HepG2 (cell line): ENCODE results near the gene RPL34. TPM values are rescaled to one million over a fixed set of nuclear protein-coding genes. Genes with fewer than 3 reads are reported as not detected.

Source experiments
- CBX5 ChIP-seq: sonication (generic); formaldehyde crosslinking; IDR thresholded peaks from 2 replicates; pipeline ENCODE4 v1.4.0; 2020; ENCODE audit warnings: missing genetic modification reagents, borderline replicate concordance
- FOXA3 ChIP-seq: IDR thresholded peaks from 2 replicates; pipeline ENCODE4 v1.6.1; 2016; ENCODE audit warnings: missing genetic modification reagents, missing compliant biosample characterization
- NFYC ChIP-seq: IDR thresholded peaks from 2 replicates; pipeline ENCODE4 v1.6.1; 2016; ENCODE audit warnings: missing genetic modification reagents, missing compliant biosample characterization
- RAD21 ChIP-seq: fragments of 450-650 bp; formaldehyde crosslinking; IDR thresholded peaks from 2 replicates; pipeline ENCODE4 v1.5.0; 2020; ENCODE audit warnings: mild to moderate bottlenecking
- RFX1 ChIP-seq: fragments of 450-650 bp; IDR thresholded peaks from 2 replicates; pipeline ENCODE4 v1.6.1; 2017
- SNAPC2 ChIP-seq: sonication (generic); formaldehyde crosslinking; IDR thresholded peaks from 2 replicates; pipeline ENCODE4 v1.8.1; 2022; ENCODE audit warnings: mild to moderate bottlenecking, missing genetic modification reagents
- TBL1XR1 ChIP-seq: fragments of 150-350 bp; IDR thresholded peaks from 2 replicates; pipeline ENCODE4 v1.6.1; 2014; ENCODE audit warnings: borderline replicate concordance, low read length; ENCODE audit not compliant: partially characterized antibody
- ZFP36L1 ChIP-seq: sonication (generic); formaldehyde crosslinking; IDR thresholded peaks from 2 replicates; pipeline ENCODE4 v1.8.0; 2022; ENCODE audit warnings: mild to moderate bottlenecking, missing genetic modification reagents, moderate library complexity
- ZNF230 ChIP-seq: sonication (generic); formaldehyde crosslinking; IDR thresholded peaks from 2 replicates; pipeline ENCODE4 v1.4.0; 2020; ENCODE audit warnings: mild to moderate bottlenecking, missing genetic modification reagents
- ZNF326 ChIP-seq: sonication (generic); formaldehyde crosslinking; IDR thresholded peaks from 2 replicates; pipeline ENCODE4 v1.4.0; 2020; ENCODE audit warnings: missing genetic modification reagents, borderline replicate concordance
- ZNF337 ChIP-seq: sonication (generic); formaldehyde crosslinking; IDR thresholded peaks from 2 replicates; pipeline ENCODE4 v1.5.1; 2020; ENCODE audit warnings: missing genetic modification reagents, low read depth, mild to moderate bottlenecking, borderline replicate concordance
- ZNF501 ChIP-seq: sonication (generic); formaldehyde crosslinking; IDR thresholded peaks from 2 replicates; pipeline ENCODE4 v1.5.1; 2020; ENCODE audit warnings: mild to moderate bottlenecking, moderate library complexity, missing genetic modification reagents
- ZNF770 ChIP-seq: sonication (generic); formaldehyde crosslinking; IDR thresholded peaks from 2 replicates; pipeline ENCODE4 v1.5.0; 2020; ENCODE audit warnings: mild to moderate bottlenecking, missing genetic modification reagents
- polyA plus RNA-seq, 8 experiments: library from polyadenylated mRNA; depleted of rRNA in 3 of 8; stranded (reverse) in 7 of 8; unstranded in 1 of 8; fragments of >200 nt; fragmentation: Illumina TruSeq in 4 of 8; extraction: Trizol in 4 of 8; gene quantifications; 2 replicates each; pipeline versions ENCODE4 v1.2.1 to v1.2.3, GENCODE V29; 2011 to 2016; ENCODE audit warnings: low read depth in 4 of 8, missing spikeins in 1 of 8, mixed read lengths in 1 of 8; ENCODE audit not compliant: insufficient read depth in 1 of 8
- total RNA-seq, 5 experiments: library from RNA; depleted of rRNA; stranded (reverse); fragments of >200 nt; fragmentation: Illumina TruSeq; extraction: Trizol; gene quantifications; 2 replicates each; pipeline ENCODE4 v1.2.3, GENCODE V29; 2016; ENCODE audit warnings: low read depth in 1 of 5
- TF ChIP-seq, protein P1 (sequence below): sonication (generic); formaldehyde crosslinking; IDR thresholded peaks from 2 replicates; pipeline ENCODE4 v1.5.0; 2020; ENCODE audit warnings: mild to moderate bottlenecking, missing genetic modification reagents, borderline replicate concordance
- TF ChIP-seq, protein P2 (sequence below), 2 experiments: fragments of 450-650 bp in 1 of 2; sonication (generic) in 1 of 2; formaldehyde crosslinking; IDR thresholded peaks; 2 replicates each; pipeline versions ENCODE4 v1.5.0 to v1.8.0; 2020 to 2022; ENCODE audit warnings: mild to moderate bottlenecking in 1 of 2, missing genetic modification reagents in 1 of 2
- TF ChIP-seq, protein P3 (sequence below): sonication (generic); formaldehyde crosslinking; conservative IDR thresholded peaks from 2 replicates; pipeline ENCODE4 v1.5.0; 2020; ENCODE audit warnings: missing genetic modification reagents

The RPL34 gene
- total and polyA plus RNA-seq, 2 of the 13 experiments (the other 11 are each of a cell fraction or from before 2014, with no cell fraction given): 2,235 to 3,985 TPM

- TF ChIP-seq, protein P1, sequence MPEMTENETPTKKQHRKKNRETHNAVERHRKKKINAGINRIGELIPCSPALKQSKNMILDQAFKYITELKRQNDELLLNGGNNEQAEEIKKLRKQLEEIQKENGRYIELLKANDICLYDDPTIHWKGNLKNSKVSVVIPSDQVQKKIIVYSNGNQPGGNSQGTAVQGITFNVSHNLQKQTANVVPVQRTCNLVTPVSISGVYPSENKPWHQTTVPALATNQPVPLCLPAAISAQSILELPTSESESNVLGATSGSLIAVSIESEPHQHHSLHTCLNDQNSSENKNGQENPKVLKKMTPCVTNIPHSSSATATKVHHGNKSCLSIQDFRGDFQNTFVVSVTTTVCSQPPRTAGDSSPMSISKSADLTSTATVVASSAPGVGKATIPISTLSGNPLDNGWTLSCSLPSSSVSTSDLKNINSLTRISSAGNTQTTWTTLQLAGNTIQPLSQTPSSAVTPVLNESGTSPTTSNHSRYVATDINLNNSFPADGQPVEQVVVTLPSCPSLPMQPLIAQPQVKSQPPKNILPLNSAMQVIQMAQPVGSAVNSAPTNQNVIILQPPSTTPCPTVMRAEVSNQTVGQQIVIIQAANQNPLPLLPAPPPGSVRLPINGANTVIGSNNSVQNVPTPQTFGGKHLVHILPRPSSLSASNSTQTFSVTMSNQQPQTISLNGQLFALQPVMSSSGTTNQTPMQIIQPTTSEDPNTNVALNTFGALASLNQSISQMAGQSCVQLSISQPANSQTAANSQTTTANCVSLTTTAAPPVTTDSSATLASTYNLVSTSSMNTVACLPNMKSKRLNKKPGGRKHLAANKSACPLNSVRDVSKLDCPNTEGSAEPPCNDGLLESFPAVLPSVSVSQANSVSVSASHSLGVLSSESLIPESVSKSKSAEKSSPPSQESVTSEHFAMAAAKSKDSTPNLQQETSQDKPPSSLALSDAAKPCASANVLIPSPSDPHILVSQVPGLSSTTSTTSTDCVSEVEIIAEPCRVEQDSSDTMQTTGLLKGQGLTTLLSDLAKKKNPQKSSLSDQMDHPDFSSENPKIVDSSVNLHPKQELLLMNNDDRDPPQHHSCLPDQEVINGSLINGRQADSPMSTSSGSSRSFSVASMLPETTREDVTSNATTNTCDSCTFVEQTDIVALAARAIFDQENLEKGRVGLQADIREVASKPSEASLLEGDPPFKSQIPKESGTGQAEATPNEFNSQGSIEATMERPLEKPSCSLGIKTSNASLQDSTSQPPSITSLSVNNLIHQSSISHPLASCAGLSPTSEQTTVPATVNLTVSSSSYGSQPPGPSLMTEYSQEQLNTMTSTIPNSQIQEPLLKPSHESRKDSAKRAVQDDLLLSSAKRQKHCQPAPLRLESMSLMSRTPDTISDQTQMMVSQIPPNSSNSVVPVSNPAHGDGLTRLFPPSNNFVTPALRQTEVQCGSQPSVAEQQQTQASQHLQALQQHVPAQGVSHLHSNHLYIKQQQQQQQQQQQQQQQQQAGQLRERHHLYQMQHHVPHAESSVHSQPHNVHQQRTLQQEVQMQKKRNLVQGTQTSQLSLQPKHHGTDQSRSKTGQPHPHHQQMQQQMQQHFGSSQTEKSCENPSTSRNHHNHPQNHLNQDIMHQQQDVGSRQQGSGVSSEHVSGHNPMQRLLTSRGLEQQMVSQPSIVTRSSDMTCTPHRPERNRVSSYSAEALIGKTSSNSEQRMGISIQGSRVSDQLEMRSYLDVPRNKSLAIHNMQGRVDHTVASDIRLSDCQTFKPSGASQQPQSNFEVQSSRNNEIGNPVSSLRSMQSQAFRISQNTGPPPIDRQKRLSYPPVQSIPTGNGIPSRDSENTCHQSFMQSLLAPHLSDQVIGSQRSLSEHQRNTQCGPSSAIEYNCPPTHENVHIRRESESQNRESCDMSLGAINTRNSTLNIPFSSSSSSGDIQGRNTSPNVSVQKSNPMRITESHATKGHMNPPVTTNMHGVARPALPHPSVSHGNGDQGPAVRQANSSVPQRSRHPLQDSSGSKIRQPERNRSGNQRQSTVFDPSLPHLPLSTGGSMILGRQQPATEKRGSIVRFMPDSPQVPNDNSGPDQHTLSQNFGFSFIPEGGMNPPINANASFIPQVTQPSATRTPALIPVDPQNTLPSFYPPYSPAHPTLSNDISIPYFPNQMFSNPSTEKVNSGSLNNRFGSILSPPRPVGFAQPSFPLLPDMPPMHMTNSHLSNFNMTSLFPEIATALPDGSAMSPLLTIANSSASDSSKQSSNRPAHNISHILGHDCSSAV: peak; percentile 40; the same call in 1 of the 2 replicates
- TF ChIP-seq, protein P2, sequence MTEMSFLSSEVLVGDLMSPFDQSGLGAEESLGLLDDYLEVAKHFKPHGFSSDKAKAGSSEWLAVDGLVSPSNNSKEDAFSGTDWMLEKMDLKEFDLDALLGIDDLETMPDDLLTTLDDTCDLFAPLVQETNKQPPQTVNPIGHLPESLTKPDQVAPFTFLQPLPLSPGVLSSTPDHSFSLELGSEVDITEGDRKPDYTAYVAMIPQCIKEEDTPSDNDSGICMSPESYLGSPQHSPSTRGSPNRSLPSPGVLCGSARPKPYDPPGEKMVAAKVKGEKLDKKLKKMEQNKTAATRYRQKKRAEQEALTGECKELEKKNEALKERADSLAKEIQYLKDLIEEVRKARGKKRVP (CRISPR knock-in tag; IDR thresholded peaks at IDR 0.05): peak in 1 of 2 experiments; percentile 52; a peak in 1 of 4 replicates
- TF ChIP-seq SNAPC2 (CRISPR knock-in tag) (peak; percentile 35; the same call in 1 of the 2 replicates), ZNF770 (0 out of 2 replicates have a peak, but pooled peaks have one; percentile 26), ZNF337 (CRISPR knock-in tag) (no peak), ZNF326 (CRISPR knock-in tag) (no peak), NFYC (CRISPR knock-in tag) (peak; percentile 81), RFX1 (no peak), ZNF230 (CRISPR knock-in tag) (no peak), TBL1XR1 (peak; percentile 21), RAD21 (no peak; the same call in 1 of the 2 replicates), ZFP36L1 (CRISPR knock-in tag) (no peak), FOXA3 (CRISPR knock-in tag) (no peak), CBX5 (CRISPR knock-in tag) (no peak), ZNF501 (CRISPR knock-in tag) (peak; percentile 76)
- TF ChIP-seq, protein P3, sequence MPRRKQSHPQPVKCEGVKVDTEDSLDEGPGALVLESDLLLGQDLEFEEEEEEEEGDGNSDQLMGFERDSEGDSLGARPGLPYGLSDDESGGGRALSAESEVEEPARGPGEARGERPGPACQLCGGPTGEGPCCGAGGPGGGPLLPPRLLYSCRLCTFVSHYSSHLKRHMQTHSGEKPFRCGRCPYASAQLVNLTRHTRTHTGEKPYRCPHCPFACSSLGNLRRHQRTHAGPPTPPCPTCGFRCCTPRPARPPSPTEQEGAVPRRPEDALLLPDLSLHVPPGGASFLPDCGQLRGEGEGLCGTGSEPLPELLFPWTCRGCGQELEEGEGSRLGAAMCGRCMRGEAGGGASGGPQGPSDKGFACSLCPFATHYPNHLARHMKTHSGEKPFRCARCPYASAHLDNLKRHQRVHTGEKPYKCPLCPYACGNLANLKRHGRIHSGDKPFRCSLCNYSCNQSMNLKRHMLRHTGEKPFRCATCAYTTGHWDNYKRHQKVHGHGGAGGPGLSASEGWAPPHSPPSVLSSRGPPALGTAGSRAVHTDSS (CRISPR knock-in tag): no peak
Observed at GRCh38 chr4:108650212-108651013, 30.0 kb downstream of the RPL34 start, which contains the start of gene OSTC (continued).
